IPS DF 4.7 (cell line): ENCODE measurements around the gene FOXD3.
A peak's percentile ranks its signal among the peaks of the same experiment; 100 is the strongest.
"Not testable (repeated sequence)": the region's sequence is repeated elsewhere in the genome, so short reads cannot be mapped to it uniquely, and the experiment has no call there.

Source experiments
- DNase-seq: peaks from one replicate; pipeline ENCODE4 v3.0.0-alpha.2; 2013; ENCODE audit warnings: low spot score; ENCODE audit errors: extremely low read depth

The FOXD3 gene

DNA sequence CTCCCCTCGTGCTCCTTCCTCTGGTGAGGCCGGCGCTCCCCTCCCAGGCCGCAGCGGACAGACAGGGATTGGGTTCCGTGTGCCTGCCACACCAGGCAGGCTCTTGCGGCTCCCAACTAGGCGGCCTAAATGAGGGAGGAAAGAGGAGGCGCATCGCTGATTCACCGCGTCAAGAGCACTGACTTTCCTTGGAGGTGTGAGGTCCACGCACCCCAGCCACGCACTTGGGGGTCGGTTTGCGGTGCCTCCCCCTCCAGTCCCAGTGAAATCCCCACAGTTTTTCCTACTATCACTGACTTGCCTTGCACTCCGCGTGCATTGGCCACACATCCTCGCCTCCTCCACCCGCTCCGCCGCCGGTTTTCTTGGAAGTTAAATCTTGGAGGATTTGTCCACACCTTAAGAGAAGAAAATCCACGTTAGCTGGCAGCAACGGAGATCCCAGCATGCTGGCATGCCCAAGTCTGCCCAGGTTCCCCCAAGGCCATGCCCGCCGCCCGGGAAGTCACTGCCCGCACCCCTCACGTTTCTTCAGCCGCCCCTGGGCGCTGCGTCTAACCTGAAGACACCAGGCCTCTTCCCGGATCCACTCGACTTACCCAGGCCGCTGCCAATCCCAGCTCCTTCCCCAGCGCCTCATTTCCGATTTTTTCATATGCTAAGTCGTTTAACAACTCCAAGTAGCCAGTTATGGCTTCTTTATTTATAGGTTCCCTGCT, 1.1 kb upstream of the FOXD3 start:
- no peak for DNase-seq

DNA sequence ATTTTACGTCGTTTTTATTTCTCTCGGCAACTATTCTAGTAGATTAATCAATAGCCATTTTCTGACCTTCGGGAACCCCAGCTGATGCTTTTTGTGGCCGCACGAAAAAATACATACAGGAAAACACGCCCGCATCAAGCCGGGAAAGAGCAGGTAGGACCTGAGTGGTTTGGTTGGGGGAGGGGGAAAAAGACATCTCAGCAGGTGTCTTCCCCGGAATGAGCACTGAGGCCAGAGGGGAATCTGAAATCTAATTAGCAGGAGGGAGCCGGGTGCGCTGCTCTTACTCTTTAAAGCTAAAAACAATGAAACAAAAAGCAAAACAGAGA, 618 bp upstream of the FOXD3 start:
- DNase-seq: no peak

DNA sequence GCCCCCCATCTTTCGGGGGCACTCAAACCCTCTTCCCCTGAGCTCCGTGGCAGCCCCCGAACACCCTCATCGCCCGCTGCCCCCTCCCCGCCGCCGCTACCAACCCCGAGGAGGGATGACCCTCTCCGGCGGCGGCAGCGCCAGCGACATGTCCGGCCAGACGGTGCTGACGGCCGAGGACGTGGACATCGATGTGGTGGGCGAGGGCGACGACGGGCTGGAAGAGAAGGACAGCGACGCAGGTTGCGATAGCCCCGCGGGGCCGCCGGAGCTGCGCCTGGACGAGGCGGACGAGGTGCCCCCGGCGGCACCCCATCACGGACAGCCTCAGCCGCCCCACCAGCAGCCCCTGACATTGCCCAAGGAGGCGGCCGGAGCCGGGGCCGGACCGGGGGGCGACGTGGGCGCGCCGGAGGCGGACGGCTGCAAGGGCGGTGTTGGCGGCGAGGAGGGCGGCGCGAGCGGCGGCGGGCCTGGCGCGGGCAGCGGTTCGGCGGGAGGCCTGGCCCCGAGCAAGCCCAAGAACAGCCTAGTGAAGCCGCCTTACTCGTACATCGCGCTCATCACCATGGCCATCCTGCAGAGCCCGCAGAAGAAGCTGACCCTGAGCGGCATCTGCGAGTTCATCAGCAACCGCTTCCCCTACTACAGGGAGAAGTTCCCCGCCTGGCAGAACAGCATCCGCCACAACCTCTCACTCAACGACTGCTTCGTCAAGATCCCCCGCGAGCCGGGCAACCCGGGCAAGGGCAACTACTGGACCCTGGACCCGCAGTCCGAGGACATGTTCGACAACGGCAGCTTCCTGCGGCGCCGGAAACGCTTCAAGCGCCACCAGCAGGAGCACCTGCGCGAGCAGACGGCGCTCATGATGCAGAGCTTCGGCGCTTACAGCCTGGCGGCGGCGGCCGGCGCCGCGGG, 837 bp downstream of the FOXD3 start:
- no peak for DNase-seq

DNA sequence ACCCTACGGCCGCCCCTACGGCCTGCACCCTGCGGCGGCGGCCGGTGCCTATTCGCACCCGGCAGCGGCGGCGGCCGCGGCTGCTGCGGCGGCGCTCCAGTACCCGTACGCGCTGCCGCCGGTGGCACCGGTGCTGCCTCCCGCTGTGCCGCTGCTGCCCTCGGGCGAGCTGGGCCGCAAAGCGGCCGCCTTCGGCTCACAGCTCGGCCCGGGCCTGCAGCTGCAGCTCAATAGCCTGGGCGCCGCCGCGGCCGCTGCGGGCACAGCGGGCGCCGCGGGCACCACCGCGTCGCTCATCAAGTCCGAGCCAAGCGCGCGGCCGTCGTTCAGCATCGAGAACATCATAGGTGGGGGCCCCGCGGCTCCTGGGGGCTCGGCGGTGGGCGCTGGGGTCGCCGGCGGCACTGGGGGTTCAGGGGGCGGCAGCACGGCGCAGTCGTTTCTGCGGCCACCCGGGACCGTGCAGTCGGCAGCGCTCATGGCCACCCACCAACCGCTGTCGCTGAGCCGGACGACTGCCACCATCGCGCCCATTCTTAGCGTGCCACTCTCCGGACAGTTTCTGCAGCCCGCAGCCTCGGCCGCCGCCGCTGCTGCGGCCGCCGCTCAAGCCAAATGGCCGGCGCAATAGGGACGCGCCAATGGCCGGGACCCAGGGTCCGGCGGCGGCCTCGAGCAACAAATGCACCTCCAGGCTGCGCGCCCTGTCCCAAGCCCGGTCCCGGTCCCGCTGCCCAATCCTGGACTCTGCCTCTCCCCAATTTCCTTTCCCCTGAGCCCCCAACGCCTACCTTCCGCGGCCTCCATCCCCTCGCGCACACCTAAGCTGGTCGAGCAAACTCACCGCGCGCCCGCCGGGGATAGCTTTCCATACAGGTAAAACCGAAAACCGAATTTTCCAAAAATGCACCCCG, 1.8 kb downstream of the FOXD3 start:
- DNase-seq: no peak

DNA sequence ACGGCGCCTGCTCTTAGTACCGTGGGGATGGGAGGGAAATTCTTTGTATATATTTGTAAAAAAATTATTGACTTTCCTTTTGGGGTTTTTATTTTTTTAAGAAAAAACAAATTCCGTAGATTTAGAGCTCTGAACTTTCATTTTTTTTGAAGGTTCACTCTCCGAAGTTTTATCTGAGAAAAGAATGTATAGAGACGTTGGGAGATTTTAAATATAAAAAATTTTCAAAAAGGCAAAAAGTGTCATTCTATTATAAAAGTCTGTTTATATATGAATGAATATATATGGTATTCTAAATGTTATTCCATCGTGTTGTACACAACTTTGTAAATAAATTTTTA, 2.4 kb downstream of the FOXD3 start:
- DNase-seq: no peak

DNA sequence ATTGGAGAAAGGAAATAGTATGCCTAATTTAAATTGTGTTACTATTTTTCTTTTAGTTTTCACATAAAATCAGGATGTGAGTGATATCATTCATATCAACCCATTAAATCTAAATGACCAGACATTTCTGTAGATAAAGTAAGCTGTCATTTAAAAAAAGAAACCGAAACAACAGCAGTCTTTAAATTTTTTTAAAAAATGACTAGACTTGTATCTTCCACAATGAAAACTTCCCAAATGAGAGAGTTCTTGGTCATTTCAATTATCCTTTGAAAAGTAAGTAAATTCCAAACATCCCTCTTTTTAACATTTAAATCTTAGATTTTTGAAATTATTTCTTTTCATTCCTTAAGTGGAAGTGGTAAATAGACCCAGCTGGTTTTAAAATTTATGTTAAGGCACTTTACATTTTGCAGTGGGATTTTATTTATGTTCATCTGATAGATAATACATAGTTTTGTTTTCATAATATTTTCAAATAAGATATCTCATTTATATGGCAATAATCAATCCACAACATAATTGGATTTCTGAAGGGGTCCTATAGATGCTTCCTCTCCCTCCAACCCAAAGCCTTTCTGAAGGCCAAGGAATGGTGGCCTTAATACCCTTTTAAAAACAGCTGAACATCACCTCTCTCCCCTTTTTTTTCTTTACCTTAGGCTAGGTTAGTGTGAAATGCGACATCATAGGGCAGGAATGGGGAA, 3.1 kb downstream of the FOXD3 start:
- no peak for DNase-seq

DNA sequence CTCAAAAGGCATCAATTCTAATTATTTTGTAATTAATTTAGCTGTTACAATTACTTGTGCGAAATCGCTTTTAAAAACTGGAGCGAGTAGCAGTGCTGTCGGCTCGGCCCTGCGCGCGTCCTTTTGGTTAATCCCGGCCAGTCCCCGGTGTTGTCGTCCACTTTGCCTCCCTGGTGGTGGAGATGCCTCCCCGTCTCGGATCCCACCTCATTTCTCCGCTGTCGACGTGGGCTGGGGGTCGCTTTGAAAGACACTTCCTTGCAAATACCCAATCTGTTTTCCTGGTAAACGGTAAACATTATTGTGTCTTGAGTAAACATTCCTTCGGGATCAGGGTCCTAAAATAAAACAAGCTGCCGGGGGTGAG, 3.7 kb downstream of the FOXD3 start:
- no peak for DNase-seq

DNA sequence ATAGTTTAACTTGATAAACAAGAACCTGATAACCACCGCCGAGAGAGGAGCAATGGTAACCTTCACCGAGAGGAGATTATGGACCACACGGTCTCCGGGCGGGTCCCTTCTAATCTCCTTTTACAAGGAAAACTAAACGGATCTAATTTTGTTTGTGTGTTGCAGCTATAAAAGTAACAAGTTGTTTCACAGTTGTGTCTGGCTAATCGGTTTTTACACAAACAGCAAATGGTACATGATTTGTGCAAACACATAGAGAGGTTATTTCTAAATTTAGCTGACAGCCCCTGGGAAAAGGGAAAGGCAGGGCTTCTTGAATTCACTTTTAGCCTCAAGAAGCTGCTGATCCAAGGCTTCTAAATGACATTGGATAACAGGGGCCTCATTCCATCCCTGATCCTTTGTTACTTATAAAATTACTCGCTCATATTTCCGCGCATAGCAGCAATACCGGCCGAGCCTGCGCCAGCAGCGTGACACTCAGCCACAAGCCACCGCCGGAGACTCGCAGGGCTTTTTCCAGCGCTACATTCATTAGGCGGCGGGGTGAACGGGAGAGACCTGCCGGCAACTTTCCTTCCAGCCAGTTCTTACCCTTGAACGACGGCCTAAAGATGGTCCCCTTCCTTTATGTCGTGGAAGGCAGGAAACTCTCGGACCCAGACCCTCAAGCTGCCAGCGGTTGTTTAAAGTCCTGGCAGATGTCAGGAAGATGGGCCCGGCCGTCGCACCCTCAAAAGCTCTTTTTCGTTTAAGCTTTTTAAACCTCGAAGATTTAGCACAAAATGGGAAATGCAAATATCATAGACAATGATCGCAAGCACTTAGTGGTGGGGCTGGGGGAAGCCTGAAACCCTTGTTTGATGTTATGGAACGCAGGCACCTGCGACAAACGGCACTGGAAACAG, 4.4 kb downstream of the FOXD3 start:
- no peak for DNase-seq

DNA sequence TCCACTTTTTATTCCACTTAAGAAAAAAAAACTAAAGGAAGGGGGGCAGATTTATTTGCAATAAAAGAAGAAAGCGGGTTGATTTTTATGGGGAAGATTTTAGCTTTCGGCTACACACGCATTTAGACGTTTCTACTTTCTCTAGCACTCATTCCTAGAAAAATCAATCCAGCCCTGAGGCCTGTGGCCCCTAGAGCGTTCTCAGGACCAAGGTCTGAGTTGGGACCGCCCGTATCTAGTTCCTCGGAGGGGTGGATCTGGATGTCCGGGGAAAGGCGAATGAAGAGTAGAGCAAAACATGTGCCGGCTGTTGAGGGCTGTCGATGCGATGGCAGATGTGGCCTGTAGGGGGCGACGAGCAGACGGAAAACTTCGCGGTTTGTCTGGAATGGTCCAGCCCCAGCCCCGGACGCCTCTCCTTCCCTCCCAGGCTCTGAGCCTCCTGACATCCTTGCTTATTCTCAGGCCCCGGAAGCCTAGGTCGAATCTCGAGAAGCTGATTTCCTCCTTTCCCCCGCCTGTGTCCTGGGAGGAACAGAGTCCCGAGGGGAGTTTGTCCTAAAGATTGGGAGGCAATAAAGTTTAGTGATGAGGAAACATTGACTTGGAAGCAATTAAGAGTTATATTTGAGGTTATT, 5.2 kb downstream of the FOXD3 start:
- DNase-seq: peak; percentile 80

DNA sequence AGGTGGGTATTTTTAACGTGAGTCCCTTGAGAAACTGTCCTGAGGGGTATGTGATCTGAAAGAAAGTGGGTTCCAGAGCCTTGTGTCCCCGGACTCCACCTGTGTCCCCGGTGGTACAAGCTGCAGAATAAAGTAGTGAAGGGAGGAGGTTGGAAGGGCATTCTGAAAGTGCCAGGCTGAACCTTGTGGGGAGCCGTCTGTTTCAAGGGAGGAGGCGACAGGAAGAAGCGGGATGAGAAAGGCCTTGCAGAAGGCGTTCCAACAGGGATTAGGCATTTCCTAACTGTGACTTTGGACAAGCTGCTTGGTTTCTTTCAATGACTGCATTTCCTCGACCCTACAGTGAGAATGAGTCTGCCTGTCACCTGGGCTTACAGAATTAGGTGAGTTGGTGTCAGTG, 5.8 kb downstream of the FOXD3 start:
- no peak for DNase-seq

DNA sequence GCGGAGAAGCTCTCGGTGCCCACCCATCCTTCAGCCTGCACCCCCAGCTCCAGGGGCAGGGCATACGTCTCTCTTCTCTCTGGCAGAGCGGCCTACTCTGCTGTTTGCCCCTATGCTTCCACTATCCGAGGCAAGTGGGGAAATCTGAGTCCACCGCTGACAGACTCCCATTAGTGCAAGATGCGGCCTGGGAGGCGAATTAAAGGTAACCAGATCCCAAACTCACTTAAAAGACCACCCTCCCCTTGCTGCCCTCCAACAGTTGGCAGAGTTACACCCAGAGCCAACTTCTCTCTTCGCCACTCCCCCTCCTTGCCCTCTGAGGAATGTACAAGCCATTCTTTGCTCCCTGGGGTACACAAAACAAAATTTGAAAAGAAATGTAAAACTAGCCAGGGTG, 6.4 kb downstream of the FOXD3 start:
- DNase-seq: no peak

DNA sequence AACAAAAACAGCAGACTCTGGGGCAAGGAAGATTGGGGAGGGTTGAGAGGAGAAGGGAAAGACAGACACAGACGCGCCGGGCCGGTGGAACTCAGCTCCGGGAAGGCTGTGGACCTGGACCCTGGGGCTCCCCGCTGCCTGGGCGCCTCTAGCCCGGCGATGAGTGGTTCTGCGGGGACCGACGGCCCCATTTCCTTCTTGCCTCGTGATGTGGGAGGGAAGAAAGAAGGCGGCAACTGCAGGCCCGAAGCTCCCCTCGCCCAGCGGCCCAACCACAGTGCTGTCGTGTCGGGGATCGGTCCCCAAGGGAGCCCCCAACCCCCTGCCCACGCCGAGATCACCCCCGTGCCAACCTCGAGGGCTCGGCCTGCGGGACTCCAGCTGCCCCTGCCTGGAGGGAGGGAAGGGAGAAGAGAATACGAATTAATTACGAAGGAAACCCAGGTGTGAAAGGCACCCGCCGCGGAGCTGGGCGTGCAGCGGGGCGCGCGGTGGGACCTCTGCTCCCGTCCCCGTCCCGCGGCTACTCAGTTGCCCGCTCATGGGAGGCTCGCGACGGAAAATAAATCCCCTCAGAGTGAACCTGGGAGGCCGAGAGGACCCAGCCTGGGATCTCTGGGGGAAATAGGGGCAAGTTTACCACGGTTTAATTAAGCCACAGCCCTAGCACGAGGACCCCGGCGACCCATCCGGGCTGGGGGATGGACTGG, 7.4 kb downstream of the FOXD3 start:
- no peak for DNase-seq

DNA sequence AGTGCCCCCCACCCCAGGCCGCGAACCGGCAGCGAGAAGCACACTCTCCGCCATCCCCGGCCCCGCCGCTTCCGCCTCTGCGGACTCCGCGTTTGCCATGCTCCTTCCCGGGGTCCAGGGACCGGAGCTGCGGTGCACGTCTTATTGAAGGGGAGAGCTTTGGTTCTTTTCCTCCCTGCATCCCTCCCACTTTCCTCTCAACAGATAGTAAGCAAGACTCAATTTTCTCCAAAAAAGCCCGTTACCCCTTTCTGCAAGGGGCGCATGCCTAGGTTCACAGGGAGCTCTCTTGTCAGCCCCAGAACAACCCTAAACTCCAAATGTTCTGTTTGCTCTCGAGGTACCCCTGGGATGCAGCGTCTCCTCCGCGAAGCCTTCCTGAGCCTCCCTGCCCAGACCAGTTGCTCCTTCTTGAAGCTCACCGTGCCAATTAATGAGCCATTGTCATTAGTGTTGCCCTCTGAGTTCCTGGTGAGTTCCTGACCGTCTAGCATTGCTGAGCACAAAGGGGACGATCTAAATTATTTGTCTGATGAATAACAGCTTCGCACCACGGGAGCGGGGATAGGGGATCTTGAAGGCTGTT, 8.1 kb downstream of the FOXD3 start:
- no peak for DNase-seq

DNA sequence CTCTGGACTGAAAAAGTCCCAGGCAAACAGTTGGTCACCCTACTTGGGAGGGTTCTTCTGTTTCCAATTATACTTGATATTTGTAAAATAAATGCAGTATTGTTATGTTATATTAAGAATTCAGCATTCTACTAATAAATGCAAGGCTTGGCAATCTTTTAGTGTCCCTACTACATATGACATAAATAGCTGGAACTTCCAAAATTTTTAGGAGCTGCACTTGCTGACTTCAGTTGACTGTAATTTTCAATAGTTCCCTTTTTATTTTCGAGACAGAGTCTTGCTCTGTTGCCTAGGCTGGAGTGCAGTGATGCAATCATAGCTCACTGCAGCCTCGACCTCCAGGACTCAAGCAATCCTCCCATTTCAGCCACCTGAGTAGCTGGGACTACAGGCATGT, 20.0 kb downstream of the FOXD3 start:
- no peak for DNase-seq

DNA sequence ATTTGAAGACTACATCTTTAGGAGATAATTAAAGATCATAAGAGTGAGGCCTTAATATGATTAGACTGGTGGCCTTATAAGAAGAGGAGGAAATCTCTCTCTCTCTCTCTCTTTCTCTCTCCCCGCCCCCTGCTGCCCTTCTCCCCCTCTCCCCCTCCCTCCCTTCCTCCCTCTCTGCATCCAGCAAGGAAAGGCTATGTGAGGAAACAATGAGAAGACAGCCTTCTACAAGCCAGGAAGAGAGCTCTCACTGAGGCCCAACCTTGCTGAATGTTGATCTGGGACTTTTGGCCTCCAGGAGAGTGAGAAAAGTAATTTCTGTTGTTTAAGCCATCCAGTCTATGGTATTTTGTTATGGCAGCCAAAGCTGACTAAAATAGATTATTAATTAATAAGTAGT, 21.6 kb downstream of the FOXD3 start:
- DNase-seq: no peak

DNA sequence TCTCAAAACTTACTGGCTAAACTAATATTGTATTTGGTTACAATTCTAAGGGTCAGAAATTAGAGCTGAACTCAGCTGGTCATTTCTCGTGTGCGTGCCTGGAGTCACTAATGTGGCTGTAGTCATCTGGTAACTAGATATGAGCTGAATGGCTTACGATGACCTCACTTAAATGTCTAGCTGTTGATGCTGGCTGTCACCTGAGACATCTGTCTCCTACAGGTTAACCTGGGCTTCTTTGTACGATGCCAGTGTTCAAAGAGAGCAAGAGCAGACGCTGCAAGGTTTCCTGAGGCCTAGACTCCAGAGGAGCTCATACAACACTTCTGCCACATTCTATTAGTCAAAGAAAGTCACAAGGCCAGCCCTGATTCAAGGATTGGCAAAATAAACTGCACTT, 28.0 kb downstream of the FOXD3 start:
- no peak for DNase-seq

DNA sequence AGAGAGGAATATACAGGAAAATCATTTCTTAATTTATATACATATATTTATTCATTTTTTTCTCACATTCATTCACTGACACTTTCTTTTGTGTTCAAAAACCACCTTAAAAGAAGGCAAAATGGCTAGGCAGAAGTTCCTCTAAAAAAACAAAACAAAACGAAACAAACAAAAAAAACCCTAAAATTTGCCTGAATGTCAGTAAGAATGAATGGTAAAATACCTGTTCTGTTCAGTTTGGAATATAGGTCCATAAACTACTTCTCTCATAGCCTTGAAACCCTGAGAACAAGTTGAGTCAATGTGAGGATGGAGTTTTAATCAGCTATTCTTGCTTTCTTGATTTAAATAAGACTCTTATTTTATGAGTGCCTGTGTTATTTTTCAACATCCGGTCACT, 30.4 kb downstream of the FOXD3 start:
- no peak for DNase-seq

DNA sequence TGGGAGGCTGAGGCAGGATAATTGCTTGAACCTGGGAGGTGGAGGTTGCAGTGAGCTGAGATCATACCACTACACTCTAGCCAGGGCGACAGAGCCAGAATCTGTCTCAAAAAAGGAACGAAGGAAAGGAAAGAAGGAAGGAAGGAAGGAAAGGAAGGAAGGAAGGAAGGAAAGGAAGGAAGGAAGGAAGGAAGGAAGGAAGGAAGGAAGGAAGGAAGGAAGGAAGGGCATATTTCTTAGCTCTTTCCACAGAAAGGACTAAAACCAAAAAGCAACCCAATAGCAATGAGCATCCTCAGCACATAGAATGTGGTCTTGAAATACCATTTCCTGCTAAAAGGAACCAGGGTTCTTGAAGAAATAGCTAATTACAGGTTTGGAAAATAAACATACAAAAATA, 33.9 kb downstream of the FOXD3 start:
- not testable (repeated sequence) for DNase-seq

DNA sequence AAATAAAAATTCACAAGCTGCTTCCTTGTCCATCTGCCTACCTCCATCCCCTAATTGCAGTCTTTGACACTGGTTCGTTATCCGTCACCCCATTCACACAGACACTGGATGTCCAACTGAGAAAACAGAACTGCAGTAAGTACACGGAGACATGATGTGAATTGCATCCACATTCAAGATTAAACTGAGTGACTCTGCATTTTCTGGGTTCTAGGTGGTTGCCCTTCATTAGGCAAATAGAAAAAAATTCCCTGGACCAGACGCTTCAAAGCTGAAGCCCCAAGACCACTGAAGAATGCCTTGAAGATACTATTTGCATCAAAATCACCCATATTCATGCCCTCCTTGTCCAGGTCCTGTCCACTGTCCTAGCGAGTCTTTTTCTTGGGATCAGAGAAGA, 37.2 kb downstream of the FOXD3 start:
- no peak for DNase-seq
